Calu3 (cell line): ENCODE results near the gene FGGY. TPM values are rescaled to one million over a fixed set of nuclear protein-coding genes. Genes with fewer than 3 reads are reported as not detected.

Source experiments
- BruUV-seq: library from RNA; stranded (reverse); fragments of 400-500 nt; replicated peaks from 2 replicates; lab custom pipeline; 2021; lab: Mats Ljungman, UMichigan
- CTCF ChIA-PET: fragments of 300-600 bp; sonication (Branson Sonifier 250); formaldehyde crosslinking; loops from one replicate; lab custom pipeline; 2022; ENCODE audit warnings: antibody characterized with exemption; lab: Charles Lee
- DNase-seq: peaks from one replicate; pipeline ENCODE4 v3.0.0; 2022
- H3K27ac Mint-ChIP-seq: one replicate; pipeline ENCODE4 v1.8.0; 2022; ENCODE audit warnings: mixed read lengths; ENCODE audit not compliant: unreplicated experiment
- H3K27me3 Mint-ChIP-seq: one replicate; pipeline ENCODE4 v1.8.0; 2022; ENCODE audit warnings: mixed read lengths; ENCODE audit not compliant: unreplicated experiment
- H3K36me3 Mint-ChIP-seq: one replicate; pipeline ENCODE4 v1.8.0; 2022; ENCODE audit warnings: mild to moderate bottlenecking, moderate library complexity, mixed read lengths; ENCODE audit not compliant: insufficient read depth, unreplicated experiment
- H3K4me1 Mint-ChIP-seq: one replicate; pipeline ENCODE4 v1.8.0; 2022; ENCODE audit warnings: mild to moderate bottlenecking, low read depth, mixed read lengths; ENCODE audit not compliant: unreplicated experiment
- H3K4me3 Mint-ChIP-seq: one replicate; pipeline ENCODE4 v1.8.0; 2022; ENCODE audit warnings: mild to moderate bottlenecking, low read depth, moderate library complexity, mixed read lengths; ENCODE audit not compliant: unreplicated experiment
- H3K9me3 Mint-ChIP-seq: one replicate; pipeline ENCODE4 v1.8.0; 2022; ENCODE audit warnings: low read depth, mixed read lengths; ENCODE audit not compliant: unreplicated experiment
- intact Hi-C: fragments of 100-400 bp; cut with micrococcal nuclease; formaldehyde crosslinking; loops from one replicate; pipeline ENCODE4 v1.10.0; 2022; ENCODE audit not compliant: unreplicated experiment
- total RNA-seq: library from RNA; stranded (reverse); gene quantifications from 2 replicates; pipeline ENCODE4 v1.2.3, GENCODE V29; 2022
- TF ChIP-seq, protein P1 (sequence below): fragments of 200-600 bp; IDR thresholded peaks from one replicate; pipeline ENCODE4 v1.8.0; 2022; ENCODE audit warnings: antibody characterized with exemption; ENCODE audit not compliant: unreplicated experiment

The FGGY gene
- total RNA-seq, 1 experiment from 2014 or later: 11.1 TPM

DNA sequence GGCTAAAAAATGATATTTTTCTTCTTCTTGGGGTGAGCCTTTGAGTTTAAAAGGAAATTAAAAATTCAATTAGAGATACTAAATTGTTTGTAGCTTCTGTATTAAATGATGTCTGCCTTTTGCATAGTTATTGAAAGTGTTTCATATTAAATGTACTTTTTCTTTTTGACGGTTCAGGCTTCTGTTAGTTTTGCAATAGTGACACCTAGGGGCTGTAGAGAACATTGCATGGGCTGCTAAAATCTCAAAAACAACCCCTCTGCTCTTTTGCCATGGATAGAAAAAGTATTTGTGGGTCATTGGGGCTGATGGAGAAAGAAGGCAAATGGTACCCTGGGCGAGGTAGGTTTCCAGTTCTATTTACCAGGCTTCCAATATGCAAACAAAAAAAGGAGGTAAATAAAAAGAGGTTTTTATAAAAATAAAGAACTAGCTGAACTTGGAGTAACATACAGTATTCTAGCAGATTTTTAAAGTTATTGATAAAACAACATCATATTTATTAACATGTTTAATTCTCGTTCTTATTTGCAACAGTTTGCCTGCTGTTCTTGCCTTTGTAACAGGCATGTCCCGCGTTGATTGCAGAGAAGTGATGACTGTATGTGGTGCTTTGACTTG is 402.4 kb downstream of the FGGY start:
- H3K27me3 Mint-ChIP-seq: no peaks in the 10 kb centered on the region
- peak; percentile 31 for DNase-seq
- TF ChIP-seq, protein P1, sequence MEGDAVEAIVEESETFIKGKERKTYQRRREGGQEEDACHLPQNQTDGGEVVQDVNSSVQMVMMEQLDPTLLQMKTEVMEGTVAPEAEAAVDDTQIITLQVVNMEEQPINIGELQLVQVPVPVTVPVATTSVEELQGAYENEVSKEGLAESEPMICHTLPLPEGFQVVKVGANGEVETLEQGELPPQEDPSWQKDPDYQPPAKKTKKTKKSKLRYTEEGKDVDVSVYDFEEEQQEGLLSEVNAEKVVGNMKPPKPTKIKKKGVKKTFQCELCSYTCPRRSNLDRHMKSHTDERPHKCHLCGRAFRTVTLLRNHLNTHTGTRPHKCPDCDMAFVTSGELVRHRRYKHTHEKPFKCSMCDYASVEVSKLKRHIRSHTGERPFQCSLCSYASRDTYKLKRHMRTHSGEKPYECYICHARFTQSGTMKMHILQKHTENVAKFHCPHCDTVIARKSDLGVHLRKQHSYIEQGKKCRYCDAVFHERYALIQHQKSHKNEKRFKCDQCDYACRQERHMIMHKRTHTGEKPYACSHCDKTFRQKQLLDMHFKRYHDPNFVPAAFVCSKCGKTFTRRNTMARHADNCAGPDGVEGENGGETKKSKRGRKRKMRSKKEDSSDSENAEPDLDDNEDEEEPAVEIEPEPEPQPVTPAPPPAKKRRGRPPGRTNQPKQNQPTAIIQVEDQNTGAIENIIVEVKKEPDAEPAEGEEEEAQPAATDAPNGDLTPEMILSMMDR: peak; percentile 90
- no peak overlapping the region for H3K27ac Mint-ChIP-seq
- no peaks in the 10 kb centered on the region for H3K36me3 Mint-ChIP-seq
- intact Hi-C loops: loop anchor here (1.0 to 5.0 kb wide), 7 partner anchors 197 to 959 kb away; partner anchors contain the start of genes FGGY and JUN
- H3K9me3 Mint-ChIP-seq: no peaks in the 10 kb centered on the region
- CTCF ChIA-PET: interaction anchor here (0.9 to 1.8 kb wide), 6 partner anchors 9 to 850 kb away, joined by 3 to 7 read pairs (median 3); partner anchors contain the start of gene FGGY
- peaks cover 22% of the 10 kb centered on the region for H3K4me1 Mint-ChIP-seq
- no TSS peak for BruUV-seq
- no peak overlapping the region for H3K4me3 Mint-ChIP-seq

DNA sequence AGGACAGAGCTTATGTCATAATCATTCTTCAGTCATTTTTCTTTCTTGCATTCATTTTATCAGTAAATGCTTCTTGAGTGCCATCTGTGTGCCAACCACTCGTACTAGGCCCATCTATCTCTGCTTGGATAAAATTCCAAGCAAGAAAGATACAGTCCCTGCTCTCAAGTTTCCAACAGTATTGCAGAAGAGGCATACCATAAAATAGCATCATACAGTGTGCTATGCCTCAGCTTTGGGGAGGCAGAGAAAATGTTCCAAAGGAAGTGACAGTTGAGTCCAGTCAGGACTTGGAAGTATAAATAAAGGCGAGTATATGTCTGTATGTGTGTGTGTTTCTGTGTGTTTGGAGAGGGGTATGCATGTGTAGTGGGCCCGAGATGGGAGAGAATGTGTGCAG is 404.5 kb downstream of the FGGY start:
- intact Hi-C loops: no loop called here
- H3K9me3 Mint-ChIP-seq: no peaks in the 10 kb centered on the region
- no peaks in the 10 kb centered on the region for H3K27me3 Mint-ChIP-seq
- no peaks in the 10 kb centered on the region for H3K36me3 Mint-ChIP-seq
- CTCF ChIA-PET: no interaction called here
- H3K4me1 Mint-ChIP-seq: peaks cover 22% of the 10 kb centered on the region
- H3K4me3 Mint-ChIP-seq: no peak overlapping the region
- no TSS peak for BruUV-seq
- TF ChIP-seq, protein P1: no peak
- no peak overlapping the region for H3K27ac Mint-ChIP-seq
- no peak for DNase-seq

DNA sequence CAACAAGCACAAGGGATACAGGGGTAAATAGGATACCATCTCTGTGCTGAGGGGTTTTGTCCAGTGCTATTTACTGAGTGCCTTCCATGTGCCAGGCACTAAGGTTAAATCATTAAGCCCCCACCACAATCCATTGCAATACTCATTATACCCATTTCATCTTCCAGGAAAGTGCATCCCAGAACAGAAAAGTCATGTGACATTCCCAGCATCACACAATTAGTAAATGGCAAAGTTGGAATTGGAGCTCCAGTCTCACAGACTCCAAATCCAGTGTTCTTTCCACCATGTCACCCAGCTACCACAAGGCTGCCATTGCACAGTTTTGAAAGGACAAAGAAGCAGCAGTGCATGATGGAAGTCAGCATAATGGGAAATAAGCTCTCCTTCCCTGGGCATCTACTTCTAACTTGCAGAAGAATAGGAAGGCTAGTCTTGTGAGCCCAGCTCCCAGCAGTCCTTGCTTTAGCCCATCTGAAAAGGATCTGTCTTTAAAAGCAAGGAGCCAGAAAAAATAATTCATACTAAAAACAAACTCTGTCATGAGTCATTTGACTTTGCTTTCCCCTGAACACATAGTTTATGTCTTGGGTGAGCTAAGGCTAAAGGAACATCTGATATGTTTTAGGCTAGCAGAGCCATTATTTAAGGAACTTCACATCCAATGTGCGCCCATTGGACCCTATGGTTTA is 406.5 kb downstream of the FGGY start:
- CTCF ChIA-PET: no interaction called here
- intact Hi-C loops: no loop called here
- Mint-ChIP-seq H3K9me3 (no peaks in the 10 kb centered on the region), H3K27ac (no peak overlapping the region), H3K4me3 (no peak overlapping the region), H3K36me3 (no peaks in the 10 kb centered on the region), H3K4me1 (peaks cover 15% of the 10 kb centered on the region), H3K27me3 (no peaks in the 10 kb centered on the region)
- DNase-seq: no peak
- TF ChIP-seq, protein P1: no peak
- no TSS peak for BruUV-seq

DNA sequence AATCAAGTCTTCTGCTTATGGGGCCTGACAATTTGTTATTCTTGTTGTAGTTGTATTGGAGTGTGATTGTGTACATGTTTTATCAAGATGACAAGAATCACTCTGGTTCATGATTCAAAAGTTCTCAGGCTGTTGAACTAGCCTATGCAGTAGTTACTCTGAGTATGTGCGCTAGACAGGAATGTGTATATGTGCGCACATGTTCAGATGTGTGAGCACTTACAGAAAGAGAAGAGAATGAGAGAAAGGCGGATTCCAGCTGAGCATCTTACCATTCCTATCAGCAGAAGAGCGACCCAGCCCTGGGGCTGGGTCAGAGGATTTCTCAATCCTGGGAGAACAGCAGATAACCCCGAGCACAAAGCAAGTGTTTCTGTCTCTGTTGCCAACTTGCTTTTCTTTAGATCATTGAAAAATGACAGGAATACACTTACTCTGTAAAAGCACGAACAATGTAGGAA is 407.1 kb downstream of the FGGY start:
- Mint-ChIP-seq H3K27me3 (no peaks in the 10 kb centered on the region), H3K4me1 (peaks cover 9% of the 10 kb centered on the region), H3K36me3 (no peaks in the 10 kb centered on the region), H3K9me3 (no peaks in the 10 kb centered on the region), H3K27ac (no peak overlapping the region), H3K4me3 (no peak overlapping the region)
- BruUV-seq: no TSS peak
- CTCF ChIA-PET: no interaction called here
- intact Hi-C loops: no loop called here
- TF ChIP-seq, protein P1: no peak
- no peak for DNase-seq
